OCI-M1 (cell line): Measurements from ENCODE around the gene BRD7.

Experiments
- DNase-seq: peaks from one replicate; lab custom pipeline; 2025; lab: John Stamatoyannopoulos, UW

BRD7 gene

DNA sequence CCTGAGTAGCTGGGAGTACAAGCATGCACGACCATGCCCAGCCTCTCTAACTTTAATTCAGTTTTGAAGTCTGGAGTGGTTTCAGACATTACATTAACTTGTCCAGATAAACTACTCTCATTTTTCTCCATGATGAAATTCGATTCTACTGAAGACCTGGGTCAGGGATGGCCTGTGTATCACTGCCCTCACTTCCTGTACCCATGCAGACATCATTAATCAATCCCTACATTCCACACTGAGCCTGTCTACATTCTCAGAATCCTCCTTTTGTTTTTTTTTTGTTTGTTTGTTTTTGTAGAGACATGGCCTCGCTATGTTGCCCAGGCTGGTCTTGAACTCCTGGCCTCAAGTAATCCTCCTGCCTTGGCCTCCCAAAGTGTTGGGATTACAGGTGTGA, 79.9 kb downstream of the BRD7 start:
- DNase-seq: no peak

- no peak for DNase-seq
Observed at GRCh38 chr16:50288026-50288425, 80.8 kb downstream of the BRD7 start.

DNA sequence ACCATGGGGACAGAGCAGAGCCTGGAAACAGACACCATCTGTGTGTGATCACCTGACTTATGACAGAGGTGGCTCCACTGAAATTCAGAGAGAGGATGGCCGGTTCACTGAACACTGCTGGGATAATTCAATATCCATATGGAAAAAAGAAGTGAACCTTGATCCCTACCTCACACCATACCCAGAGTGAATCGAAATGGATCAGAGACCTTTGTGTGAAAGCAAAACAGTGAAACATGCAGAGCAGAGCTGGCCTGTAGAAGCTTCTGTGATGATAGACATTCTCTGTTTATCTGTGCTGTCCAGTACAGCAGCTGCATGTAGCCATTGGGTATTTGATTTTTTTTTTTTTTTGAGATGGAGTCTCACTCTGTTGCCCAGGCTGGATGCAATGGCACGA, 82.1 kb downstream of the BRD7 start:
- no peak for DNase-seq

GRCh38 chr16:50285406-50286003, 83.3 kb downstream of the BRD7 start:
- no peak for DNase-seq

DNA sequence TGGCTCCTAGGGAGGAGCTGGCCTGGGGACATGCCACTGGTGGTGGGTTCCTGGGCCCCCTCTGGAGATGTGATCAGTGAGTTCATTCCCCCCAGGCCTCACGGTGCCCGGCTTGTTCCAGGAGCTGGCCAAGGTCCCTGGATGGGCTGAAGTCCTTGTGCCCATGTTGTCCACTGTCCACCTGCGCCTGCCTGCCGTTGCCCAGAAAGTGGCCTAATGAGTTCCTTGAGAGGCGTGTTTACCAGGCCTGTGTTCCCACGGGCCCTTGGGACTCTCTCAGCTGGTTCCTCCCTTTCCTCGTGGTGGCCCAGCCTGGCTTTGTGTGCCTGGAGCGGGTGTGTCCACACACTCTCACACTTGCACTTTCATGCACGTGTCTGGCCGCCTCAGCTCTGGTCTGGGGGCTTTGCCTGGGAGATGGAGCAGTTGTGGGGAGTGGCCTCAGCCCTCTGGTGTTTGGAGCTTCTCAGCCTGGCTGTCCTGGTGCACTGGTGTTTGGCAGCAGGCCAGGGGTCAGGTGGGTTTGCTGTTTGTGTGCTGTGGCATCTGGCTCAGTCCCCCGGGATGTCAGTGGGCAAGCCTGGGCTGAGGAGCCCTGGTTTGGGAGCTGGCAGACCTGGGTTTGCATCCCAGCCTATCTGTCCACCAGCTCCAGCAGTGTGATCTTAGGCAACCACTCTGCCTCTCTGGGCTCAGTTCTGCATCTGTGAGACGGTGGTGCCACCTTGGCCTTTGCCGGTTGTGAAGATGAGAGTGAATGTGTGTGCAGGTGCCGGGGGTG, 84.5 kb downstream of the BRD7 start:
- no peak for DNase-seq

DNA sequence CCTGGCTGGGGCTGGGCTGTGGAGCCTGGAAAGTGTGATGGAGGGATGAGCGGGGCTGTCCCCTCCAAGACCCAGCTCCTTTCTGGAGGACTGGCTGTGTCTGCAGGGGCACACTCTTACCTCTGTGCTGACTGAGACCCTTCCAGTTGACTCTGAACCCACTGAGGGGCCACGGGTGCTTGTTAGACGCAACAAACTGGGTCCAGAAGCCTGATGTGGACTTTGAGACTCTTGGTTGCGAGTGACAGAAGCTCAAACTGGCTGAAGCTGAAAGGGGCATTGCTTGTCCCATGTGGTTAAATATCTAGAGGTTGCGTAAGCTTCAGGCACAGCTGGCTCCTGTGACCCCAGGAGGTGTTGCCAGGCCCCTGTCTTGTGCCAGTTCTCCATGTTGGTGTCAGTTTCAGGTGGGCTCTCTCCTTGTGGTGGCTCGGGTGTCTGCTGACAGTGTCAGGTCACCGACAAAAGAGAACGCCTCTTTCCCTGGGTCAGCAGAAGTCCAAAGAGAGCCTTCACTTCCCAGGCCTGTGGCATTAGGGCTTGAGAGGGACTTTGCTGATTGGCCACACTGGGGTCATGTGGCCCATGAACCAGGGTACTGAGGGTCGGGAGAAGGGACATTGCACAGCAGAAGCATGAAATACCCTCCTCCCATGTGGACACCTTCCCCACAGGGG, 85.7 kb downstream of the BRD7 start:
- DNase-seq: no peak

- peak; percentile 91 for DNase-seq
Observed at GRCh38 chr16:50282010-50282538, 86.7 kb downstream of the BRD7 start.

DNA sequence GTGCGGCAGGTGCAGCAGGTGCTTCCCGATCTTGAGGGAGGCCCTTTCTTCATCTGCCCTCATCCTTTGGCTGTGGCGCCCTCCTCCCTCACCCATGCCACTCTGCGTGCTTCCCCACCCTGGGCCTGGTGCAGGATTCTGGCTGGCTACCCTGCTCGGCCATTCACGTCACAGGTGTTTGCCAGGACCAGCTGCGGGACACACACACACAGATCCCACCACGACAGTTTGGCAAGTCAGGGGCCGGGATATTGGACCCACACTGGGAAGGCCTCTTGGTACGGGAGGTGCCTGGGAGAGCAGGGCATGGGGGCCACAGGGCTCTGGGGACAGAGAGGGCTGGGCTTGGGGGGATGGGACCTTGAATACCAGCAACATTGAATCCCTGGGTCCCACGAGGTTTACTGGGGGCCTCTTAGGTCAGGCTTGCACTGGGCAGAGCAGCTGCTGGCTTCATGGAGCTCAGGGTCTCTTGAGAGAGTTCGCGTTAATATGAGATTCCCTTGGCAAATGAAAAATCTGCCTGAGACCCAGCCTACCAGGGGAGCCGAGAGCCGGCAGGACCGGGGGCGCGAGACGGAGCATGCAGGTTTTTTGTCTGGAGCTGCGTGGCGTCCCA, 87.3 kb downstream of the BRD7 start:
- DNase-seq: no peak

GRCh38 chr16:50280932-50281331, 87.9 kb downstream of the BRD7 start:
- no peak for DNase-seq

DNA sequence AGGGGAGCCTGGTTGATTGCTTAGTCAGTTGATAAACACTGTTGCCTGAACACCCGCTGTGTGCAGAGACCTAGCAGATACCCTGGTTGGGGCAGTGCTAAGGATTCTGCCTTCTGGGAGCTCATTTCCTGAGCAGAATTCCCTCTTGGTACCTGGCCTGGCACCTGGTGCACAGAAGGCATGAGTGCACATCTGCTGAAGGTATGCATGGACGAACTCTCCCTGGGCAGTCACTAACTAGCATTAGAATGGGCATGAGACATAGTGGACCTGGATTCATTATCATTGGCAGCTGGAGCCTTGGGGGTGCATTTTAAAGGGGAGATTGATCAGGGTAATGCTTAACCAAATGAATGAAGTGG, 89.3 kb downstream of the BRD7 start:
- no peak for DNase-seq

GRCh38 chr16:50278251-50278650, 90.5 kb downstream of the BRD7 start:
- peak; percentile 24 for DNase-seq

GRCh38 chr16:50276801-50277555, 91.8 kb downstream of the BRD7 start:
- no peak for DNase-seq

GRCh38 chr16:50276326-50276640, 92.5 kb downstream of the BRD7 start:
- DNase-seq: no peak

DNA sequence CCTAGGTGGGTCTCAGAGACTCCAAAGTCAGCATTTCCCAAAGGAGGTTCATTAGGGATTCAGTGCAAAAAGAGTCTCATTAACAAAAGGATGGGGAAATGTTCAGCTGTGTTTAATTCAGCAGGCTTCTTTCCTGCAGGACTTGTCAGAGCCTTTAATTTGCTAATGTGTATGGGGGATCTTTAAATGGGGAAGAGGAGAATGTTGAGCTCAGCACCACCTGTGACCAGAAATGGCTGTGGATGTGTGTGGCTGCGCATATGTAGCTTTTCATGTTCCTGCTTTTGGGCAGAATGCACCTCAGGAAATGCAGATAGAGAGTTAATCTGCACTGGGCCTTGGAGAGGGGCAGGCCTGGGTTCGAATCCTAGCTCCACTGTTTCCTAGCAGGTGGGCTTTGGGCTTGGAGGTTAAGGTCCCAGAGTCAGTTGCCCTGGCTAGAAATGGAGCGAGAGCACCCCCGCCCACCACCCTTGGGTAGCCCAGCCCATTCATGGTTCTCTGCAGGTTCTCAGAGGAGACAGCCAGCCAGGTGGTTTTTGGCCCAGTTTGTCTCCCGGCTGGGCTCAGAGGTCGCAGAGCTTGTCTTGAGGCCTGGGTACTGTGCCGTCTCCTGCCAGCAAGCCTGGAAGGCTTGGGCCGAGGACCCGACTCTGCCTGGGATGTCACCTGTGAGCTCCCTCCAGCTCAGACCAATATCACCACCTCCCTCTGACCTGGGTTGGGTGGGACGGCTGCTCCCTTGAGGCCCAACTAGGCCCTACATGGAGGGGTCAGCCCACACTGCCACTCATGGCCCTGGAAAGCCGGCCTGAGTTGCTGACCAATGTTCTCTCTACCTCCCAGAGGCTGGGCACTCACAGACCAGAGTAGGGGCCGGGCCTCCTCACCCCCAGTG, 93.1 kb downstream of the BRD7 start:
- DNase-seq: no peak

GRCh38 chr16:50275098-50275415, 93.7 kb downstream of the BRD7 start:
- DNase-seq: no peak

GRCh38 chr16:50274326-50275097, 94.3 kb downstream of the BRD7 start:
- DNase-seq: no peak

- peak; percentile 11 for DNase-seq
Observed at GRCh38 chr16:50273888-50274325, 94.9 kb downstream of the BRD7 start.

DNA sequence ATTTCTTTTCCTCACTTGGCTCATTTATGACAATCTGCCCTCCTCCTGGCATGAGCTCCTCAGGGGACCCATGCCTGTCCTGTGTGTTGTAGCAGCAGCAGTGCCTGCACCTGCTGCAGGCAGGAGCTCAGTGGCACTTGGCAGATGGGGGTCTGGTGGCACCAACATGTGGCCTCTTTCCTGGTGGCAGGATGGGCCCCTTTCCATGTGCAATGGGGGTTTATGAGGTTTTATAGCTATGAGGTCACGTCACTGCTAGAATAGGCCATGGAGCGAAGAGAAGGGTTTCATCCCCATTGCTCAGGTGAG, 95.5 kb downstream of the BRD7 start:
- DNase-seq: no peak

- no peak for DNase-seq
Observed at GRCh38 chr16:50272687-50273381, 96.0 kb downstream of the BRD7 start.

GRCh38 chr16:50272111-50272571, 96.6 kb downstream of the BRD7 start:
- DNase-seq: no peak
